Ascending aorta (tissue), 2 donors: ENCODE data around the gene TNMD. TPM values are rescaled to one million over a fixed set of nuclear protein-coding genes. Genes with fewer than 3 reads are reported as not detected.

Experiments
- DNase-seq, 2 donors: peaks; one replicate each; pipeline ENCODE4 v3.0.0-alpha.2; 2019; ENCODE audit warnings: low spot score in 2 of 2
- H3K27ac ChIP-seq, 2 donors: fragments of 200-600 bp; sonication (generic); one replicate each; pipeline ENCODE4 v1.5.1; 2016 to 2017; ENCODE audit warnings: mild to moderate bottlenecking in 1 of 2
- H3K27me3 ChIP-seq: fragments of 200-600 bp; sonication (generic); one replicate; pipeline ENCODE4 v1.5.1; 2017
- H3K36me3 ChIP-seq, 2 donors: fragments of 200-600 bp; sonication (generic); one replicate each; pipeline ENCODE4 v1.5.1; 2016
- H3K4me1 ChIP-seq, 2 donors: fragments of 200-600 bp; sonication (generic); one replicate each; pipeline ENCODE4 v1.5.1; 2016 to 2017; ENCODE audit warnings: mild to moderate bottlenecking in 1 of 2
- H3K4me3 ChIP-seq, 2 donors: fragments of 200-600 bp; sonication (generic); one replicate each; pipeline ENCODE4 v1.5.1; 2016 to 2017; ENCODE audit warnings: mild to moderate bottlenecking in 1 of 2
- H3K9me3 ChIP-seq, 2 donors: fragments of 200-600 bp; sonication (generic); one replicate each; pipeline ENCODE4 v1.5.1; 2016
- intact Hi-C: fragments of 100-400 bp; cut with DNase I; formaldehyde crosslinking; loops from one replicate; pipeline ENCODE4 v1.15.1; 2023
- total RNA-seq: library from RNA; depleted of rRNA; stranded (reverse); fragments of >200 nt; gene quantifications from one replicate; pipeline ENCODE4 v1.1.0, GENCODE V29; 2016
- TF ChIP-seq, protein P1 (sequence below), 3 experiments: fragments of 200-600 bp in 2 of 3; fragments of 450-650 bp in 1 of 3; sonication (generic) in 2 of 3; IDR thresholded peaks; one replicate each; pipeline ENCODE4 v1.5.1; 2016 to 2019; ENCODE audit warnings: antibody characterized with exemption in 3 of 3, mild to moderate bottlenecking in 1 of 3, moderate library complexity in 1 of 3

Gene TNMD
- total RNA-seq, 1 donor from 2014 or later = not detected

DNA sequence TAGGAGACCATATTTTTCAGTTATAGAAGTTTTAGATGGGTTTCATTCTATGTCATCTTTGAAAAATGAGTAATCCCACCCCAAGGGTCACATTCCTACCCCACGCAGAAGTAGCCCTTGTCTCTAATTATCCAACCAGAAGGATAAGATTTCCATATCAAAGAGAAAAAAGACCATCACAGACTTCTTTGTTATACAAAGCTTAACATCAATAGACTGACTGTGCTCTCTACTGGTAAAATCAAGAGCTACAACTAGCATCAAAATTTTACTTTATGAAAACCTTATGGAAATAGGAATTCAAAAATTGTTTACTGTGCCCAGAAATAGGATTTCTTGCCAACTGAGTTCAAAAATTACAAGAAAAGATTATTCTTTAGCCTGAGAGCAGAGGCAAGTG, 24.9 kb downstream of the TNMD start:
- no peak for DNase-seq
- no peak overlapping the region for H3K27ac ChIP-seq
- H3K4me3 ChIP-seq = no peak overlapping the region
- no peaks in the 10 kb centered on the region for H3K36me3 ChIP-seq
- intact Hi-C loops = no loop called here
- TF ChIP-seq, protein P1, sequence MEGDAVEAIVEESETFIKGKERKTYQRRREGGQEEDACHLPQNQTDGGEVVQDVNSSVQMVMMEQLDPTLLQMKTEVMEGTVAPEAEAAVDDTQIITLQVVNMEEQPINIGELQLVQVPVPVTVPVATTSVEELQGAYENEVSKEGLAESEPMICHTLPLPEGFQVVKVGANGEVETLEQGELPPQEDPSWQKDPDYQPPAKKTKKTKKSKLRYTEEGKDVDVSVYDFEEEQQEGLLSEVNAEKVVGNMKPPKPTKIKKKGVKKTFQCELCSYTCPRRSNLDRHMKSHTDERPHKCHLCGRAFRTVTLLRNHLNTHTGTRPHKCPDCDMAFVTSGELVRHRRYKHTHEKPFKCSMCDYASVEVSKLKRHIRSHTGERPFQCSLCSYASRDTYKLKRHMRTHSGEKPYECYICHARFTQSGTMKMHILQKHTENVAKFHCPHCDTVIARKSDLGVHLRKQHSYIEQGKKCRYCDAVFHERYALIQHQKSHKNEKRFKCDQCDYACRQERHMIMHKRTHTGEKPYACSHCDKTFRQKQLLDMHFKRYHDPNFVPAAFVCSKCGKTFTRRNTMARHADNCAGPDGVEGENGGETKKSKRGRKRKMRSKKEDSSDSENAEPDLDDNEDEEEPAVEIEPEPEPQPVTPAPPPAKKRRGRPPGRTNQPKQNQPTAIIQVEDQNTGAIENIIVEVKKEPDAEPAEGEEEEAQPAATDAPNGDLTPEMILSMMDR (IDR thresholded peaks at IDR 0.05) = no peak
- no peaks in the 10 kb centered on the region for H3K27me3 ChIP-seq
- H3K9me3 ChIP-seq = no peaks in the 10 kb centered on the region
- H3K4me1 ChIP-seq = no peaks in the 10 kb centered on the region

DNA sequence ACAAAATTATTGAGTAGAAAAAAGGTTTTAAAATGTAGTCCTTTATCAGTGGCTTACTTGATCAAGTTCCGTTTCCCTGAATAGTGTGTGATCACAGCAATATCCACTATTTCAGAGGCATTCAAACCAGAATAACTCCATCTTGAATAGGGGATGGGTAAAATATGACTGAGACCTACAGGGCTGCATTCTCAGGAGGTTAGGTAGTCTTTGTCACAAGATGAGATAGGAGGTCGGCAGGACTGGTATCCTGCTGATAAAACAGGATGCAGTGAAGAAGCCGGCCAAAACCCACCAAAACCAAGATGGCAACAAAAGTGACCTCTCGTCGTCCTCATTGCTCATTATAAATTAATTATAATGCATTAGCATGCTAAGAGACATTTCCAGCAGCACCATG, 27.2 kb downstream of the TNMD start:
- intact Hi-C loops = no loop called here
- Histone ChIP-seq H3K27ac (no peak overlapping the region), H3K4me3 (no peak overlapping the region), H3K36me3 (no peaks in the 10 kb centered on the region), H3K27me3 (no peaks in the 10 kb centered on the region), H3K4me1 (no peaks in the 10 kb centered on the region), H3K9me3 (no peaks in the 10 kb centered on the region)
- DNase-seq = no peak
- TF ChIP-seq, protein P1 (IDR thresholded peaks at IDR 0.05) = no peak

DNA sequence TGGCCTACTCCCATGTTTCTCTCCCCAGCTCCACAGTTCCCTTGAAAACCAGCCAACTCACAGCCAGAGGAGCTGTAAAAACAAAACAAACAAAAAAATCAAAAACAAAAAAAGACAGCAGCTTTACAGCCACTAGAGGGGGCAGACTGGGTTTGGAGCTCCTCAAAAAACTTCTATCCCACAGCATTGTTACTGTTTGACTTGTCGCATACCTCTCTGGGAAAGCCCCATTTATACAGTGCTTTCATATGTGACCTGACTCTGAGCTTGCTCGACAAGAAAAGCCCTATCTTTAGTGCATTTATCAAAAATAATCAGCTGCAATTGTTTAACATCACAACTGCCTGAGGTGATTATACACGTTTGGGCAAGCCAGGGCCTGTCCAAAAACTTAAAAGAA, 30.3 kb downstream of the TNMD start:
- Histone ChIP-seq H3K4me1 (no peaks in the 10 kb centered on the region), H3K27ac (no peak overlapping the region), H3K27me3 (no peaks in the 10 kb centered on the region), H3K9me3 (no peaks in the 10 kb centered on the region), H3K36me3 (no peaks in the 10 kb centered on the region), H3K4me3 (no peak overlapping the region)
- intact Hi-C loops = no loop called here
- DNase-seq = no peak
- TF ChIP-seq, protein P1 (IDR thresholded peaks at IDR 0.05) = peak in 1 of 3 experiments; percentile 28

DNA sequence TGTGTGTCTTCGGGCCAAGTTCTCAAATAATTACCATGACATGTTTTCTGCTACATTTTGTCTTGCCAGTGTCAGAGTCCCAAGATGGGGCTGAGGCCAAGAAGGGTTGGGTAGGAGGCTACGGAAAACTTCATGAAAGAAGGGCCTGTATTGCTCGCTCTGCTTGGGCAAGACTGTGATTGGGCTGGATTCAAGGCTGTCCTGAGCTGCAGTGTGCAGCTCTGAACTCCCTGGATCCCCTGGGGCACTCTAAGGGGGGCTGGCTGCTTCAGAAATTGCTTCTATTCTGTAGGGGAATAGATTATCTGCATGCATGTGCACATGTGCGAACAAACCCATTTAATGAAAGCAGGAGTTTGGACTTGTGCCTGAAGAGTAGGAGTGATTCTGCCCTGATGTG, 38.3 kb downstream of the TNMD start:
- intact Hi-C loops = no loop called here
- Histone ChIP-seq H3K27me3 (no peaks in the 10 kb centered on the region), H3K36me3 (no peaks in the 10 kb centered on the region), H3K9me3 (no peaks in the 10 kb centered on the region), H3K27ac (no peak overlapping the region), H3K4me3 (no peak overlapping the region), H3K4me1 (no peaks in the 10 kb centered on the region)
- TF ChIP-seq, protein P1 (IDR thresholded peaks at IDR 0.05) = no peak
- no peak for DNase-seq

DNA sequence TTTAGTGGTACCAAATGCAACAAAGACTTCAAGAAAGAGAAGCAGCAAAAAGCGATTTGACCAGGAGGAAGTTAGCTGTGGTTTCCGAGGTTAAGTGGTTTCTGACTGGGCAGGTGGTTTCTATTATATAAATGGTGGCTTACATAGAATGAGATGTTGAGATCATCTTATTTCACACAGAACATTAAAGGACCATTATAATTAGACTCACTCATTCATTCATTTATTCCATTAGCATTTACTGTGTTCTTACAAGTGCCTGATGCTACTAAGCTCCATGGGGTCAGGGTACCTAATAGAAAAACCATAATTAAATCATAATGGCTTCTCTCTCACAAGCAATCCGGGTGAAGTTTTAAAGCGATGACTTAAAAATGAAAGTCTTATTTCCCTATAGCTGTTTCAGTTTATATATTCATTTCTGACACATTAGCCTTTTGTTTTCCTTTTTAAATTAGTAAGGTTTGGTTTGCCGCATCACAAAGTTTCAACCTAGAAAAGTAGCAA, 41.3 kb downstream of the TNMD start:
- DNase-seq = no peak
- no peak overlapping the region for H3K27ac ChIP-seq
- H3K4me1 ChIP-seq = no peaks in the 10 kb centered on the region
- no peaks in the 10 kb centered on the region for H3K27me3 ChIP-seq
- intact Hi-C loops = no loop called here
- no peak overlapping the region for H3K4me3 ChIP-seq
- H3K9me3 ChIP-seq = no peaks in the 10 kb centered on the region
- TF ChIP-seq, protein P1 (IDR thresholded peaks at IDR 0.05) = no peak
- H3K36me3 ChIP-seq = no peaks in the 10 kb centered on the region

DNA sequence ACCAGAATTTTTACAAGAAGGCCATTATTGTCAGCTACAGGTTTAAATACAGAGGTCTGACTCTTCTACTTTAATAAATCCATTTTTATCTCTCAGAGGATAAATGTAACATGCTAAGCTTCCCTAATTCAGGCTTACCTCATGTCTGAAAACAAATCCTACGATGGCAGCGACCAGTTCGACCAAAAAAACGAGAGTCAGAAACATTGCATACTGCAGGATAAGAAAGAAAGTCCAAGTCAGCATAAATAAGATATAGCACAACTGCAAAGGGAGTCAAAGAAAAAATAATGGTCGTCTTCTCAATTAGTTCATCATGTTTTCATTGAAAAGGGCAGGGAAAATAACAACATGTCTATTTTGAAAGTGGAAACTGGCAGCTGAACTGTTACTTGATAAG, 50.3 kb downstream of the TNMD start:
- DNase-seq = no peak
- no peaks in the 10 kb centered on the region for H3K36me3 ChIP-seq
- TF ChIP-seq, protein P1 (IDR thresholded peaks at IDR 0.05) = no peak
- H3K4me3 ChIP-seq = no peak overlapping the region
- no peak overlapping the region for H3K27ac ChIP-seq
- intact Hi-C loops = no loop called here
- H3K4me1 ChIP-seq = no peaks in the 10 kb centered on the region
- H3K9me3 ChIP-seq = no peaks in the 10 kb centered on the region
- H3K27me3 ChIP-seq = no peaks in the 10 kb centered on the region
